Neural crest cell (in vitro differentiated cells): ENCODE results near the gene WDR93. TPM values are rescaled to one million over a fixed set of nuclear protein-coding genes. Genes with fewer than 3 reads are reported as not detected.

Experiments used
- DNase-seq: peaks from one replicate; pipeline ENCODE4 v3.0.0; 2021; ENCODE audit warnings: low read depth, mixed read lengths, low spot score
- H3K27ac Mint-ChIP-seq: one replicate; pipeline ENCODE4 v1.8.0; 2021; ENCODE audit warnings: mild to moderate bottlenecking, mixed read lengths; ENCODE audit not compliant: unreplicated experiment
- H3K27me3 Mint-ChIP-seq: 2 replicates; pipeline ENCODE4 v1.8.0; 2021; ENCODE audit warnings: low read depth, mild to moderate bottlenecking, mixed read lengths
- H3K36me3 Mint-ChIP-seq: 2 replicates; pipeline ENCODE4 v1.8.0; 2021; ENCODE audit warnings: low read depth, mild to moderate bottlenecking, mixed read lengths
- H3K4me1 Mint-ChIP-seq: 2 replicates; pipeline ENCODE4 v1.8.0; 2021; ENCODE audit warnings: mixed read lengths
- H3K4me3 Mint-ChIP-seq: one replicate; pipeline ENCODE4 v1.8.0; 2021; ENCODE audit warnings: mild to moderate bottlenecking, mixed read lengths
- H3K9me3 Mint-ChIP-seq: 2 replicates; pipeline ENCODE4 v1.8.0; 2021; ENCODE audit warnings: mixed read lengths
- total RNA-seq: library from RNA; stranded (reverse); gene quantifications from 2 replicates; pipeline ENCODE4 v1.2.1, GENCODE V29; 2021
- TF ChIP-seq, protein P1 (sequence below): fragments of 200-600 bp; sonication (generic); conservative IDR thresholded peaks from 2 replicates; pipeline ENCODE4 v1.5.0; 2021; ENCODE audit warnings: antibody characterized with exemption, mild to moderate bottlenecking

The WDR93 gene
- total RNA-seq, 1 donor from 2014 or later: not detected

DNA sequence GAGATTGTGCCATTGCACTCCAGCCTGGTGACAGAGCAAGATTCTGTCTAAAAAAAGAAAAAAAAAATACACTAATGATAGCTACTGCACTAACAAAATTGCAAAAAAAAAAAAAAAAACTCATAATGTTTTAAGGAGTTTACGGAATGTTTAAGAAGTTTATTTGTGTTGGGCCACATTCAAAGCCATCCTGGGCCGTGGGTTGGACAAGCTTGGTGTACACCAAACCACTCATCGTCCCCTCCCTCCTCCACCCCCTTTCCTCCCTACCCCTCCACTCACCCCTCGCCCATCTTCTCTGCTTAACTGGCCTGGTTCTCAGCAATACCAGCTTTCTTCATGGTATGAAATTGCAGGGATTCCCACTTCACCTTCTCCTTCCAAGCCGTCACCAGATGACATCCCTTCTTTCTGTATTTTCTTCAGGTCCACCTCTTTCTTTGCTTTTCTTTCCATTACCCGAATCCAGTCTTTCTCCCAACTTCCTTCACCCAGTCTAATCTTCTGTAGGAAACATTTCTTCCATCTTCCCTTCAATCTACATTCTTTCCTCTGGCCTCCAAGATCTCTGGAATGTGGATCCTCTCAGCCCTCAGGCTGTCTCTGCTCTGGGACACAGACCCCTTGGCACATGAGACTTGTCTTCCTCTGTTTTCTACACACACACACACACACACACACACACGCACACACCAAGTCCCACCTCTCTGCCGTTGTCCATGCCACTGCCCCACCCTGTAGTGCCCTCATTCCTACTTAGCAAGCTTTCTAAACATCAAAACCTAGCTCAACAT, 63.9 kb downstream of the WDR93 start:
- Mint-ChIP-seq H3K36me3 (no peaks in the 10 kb centered on the region), H3K4me3 (peak overlapping the region; percentile 32), H3K27ac (no peak overlapping the region), H3K4me1 (no peaks in the 10 kb centered on the region), H3K27me3 (peaks cover 11% of the 10 kb centered on the region), H3K9me3 (no peaks in the 10 kb centered on the region)
- TF ChIP-seq, protein P1, sequence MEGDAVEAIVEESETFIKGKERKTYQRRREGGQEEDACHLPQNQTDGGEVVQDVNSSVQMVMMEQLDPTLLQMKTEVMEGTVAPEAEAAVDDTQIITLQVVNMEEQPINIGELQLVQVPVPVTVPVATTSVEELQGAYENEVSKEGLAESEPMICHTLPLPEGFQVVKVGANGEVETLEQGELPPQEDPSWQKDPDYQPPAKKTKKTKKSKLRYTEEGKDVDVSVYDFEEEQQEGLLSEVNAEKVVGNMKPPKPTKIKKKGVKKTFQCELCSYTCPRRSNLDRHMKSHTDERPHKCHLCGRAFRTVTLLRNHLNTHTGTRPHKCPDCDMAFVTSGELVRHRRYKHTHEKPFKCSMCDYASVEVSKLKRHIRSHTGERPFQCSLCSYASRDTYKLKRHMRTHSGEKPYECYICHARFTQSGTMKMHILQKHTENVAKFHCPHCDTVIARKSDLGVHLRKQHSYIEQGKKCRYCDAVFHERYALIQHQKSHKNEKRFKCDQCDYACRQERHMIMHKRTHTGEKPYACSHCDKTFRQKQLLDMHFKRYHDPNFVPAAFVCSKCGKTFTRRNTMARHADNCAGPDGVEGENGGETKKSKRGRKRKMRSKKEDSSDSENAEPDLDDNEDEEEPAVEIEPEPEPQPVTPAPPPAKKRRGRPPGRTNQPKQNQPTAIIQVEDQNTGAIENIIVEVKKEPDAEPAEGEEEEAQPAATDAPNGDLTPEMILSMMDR: no peak
- no peak for DNase-seq

DNA sequence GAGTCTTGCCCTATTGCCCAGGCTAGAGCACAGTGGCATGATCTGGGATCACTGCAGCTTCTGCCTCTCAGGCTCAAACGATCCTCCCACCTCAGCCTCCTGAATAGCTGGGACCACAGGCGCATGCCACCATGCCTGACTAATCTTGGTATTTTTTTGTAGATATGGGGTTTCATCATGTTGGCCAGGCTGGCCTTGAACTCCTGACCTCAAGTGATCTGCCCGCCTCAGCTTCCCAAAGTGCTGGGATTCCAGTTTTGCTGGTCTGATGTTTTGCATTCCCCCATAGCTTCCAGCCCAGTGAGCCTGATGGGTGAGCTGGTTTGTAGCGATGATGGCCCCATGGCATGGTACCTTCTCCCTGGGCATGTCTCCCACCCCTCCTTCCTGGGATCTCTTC, 65.1 kb downstream of the WDR93 start:
- H3K4me1 Mint-ChIP-seq: no peaks in the 10 kb centered on the region
- TF ChIP-seq, protein P1: no peak
- peak overlapping the region; percentile 7 for H3K4me3 Mint-ChIP-seq
- no peak for DNase-seq
- H3K27me3 Mint-ChIP-seq: peaks cover 11% of the 10 kb centered on the region
- no peaks in the 10 kb centered on the region for H3K36me3 Mint-ChIP-seq
- no peaks in the 10 kb centered on the region for H3K9me3 Mint-ChIP-seq
- no peak overlapping the region for H3K27ac Mint-ChIP-seq

DNA sequence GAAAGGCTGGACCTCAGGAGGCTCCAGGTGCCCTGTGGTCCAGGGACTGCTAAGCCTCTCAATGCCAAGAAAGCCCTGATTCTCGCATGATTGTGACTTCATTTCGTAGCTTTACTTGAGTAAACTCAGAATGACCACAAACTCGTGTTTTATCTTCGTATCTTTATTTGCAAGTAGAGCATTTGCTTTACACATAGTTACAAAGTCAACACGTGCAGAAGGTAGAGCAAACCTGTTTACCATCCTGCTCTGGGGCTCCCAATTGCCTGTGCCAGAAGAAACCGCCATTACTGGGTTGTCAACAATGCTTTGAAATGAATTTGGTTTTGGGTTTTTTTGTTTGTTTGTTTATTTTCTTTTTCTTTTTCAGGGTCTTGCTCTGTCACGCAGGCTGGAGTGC, 66.3 kb downstream of the WDR93 start:
- Mint-ChIP-seq H3K9me3 (no peaks in the 10 kb centered on the region), H3K4me1 (no peaks in the 10 kb centered on the region), H3K36me3 (no peaks in the 10 kb centered on the region), H3K4me3 (no peak overlapping the region), H3K27me3 (peaks cover 11% of the 10 kb centered on the region), H3K27ac (no peak overlapping the region)
- TF ChIP-seq, protein P1: no peak
- no peak for DNase-seq

DNA sequence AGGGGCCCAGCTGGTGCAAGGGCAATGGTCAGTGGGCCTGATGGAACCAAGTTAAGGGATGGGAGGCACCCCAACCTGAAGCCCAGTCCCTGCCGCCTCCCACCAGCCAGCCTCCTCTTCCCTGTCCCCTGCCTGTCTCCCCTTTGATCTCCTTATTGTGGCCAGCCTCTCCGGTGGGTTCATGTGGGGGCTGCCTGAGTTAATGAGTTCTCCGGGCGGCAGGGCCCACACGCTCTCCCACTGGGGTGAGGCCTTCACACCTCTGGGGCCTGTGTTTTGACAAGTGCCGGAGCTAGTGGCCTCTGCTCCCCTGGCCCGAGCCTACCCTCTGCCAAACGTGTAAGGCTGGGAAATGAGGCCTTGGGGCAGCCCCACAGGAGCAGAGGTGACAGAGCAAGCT, 67.7 kb downstream of the WDR93 start:
- TF ChIP-seq, protein P1: no peak
- Mint-ChIP-seq H3K4me1 (no peaks in the 10 kb centered on the region), H3K27me3 (peaks cover 6% of the 10 kb centered on the region), H3K36me3 (no peaks in the 10 kb centered on the region), H3K9me3 (no peaks in the 10 kb centered on the region), H3K4me3 (no peak overlapping the region), H3K27ac (no peak overlapping the region)
- no peak for DNase-seq

DNA sequence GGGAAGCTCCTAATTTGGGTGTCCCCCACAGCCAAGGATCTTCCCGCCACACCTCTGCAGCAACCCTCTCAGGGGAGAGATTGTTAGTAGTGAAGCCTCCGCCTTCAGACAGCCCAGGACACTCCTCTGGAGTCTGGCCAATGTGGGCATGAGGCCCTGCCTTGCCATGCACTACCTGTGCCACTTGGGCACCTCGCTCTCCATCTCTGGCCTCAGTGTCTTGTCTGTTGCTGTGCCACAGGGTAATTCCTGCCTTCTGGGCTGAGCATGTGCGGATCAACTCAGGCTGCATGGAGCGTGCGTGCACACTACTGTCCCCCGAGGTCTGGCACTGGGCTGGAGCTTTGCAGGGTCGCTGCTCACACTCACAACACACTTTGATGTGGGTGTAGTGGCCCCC, 68.4 kb downstream of the WDR93 start:
- Mint-ChIP-seq H3K9me3 (peaks cover 3% of the 10 kb centered on the region), H3K4me1 (no peaks in the 10 kb centered on the region), H3K27me3 (peaks cover 3% of the 10 kb centered on the region), H3K36me3 (no peaks in the 10 kb centered on the region), H3K27ac (no peak overlapping the region), H3K4me3 (no peak overlapping the region)
- no peak for DNase-seq
- TF ChIP-seq, protein P1: no peak
